Endothelial cell of umbilical vein (primary cell): ENCODE measurements around the gene CHRM3. TPM values are rescaled to one million over a fixed set of nuclear protein-coding genes. Genes with fewer than 3 reads are reported as not detected.

ENCODE experiments used
- BruUV-seq: library from RNA; stranded (reverse); fragments of 400-500 nt; replicated peaks from 2 replicates; lab custom pipeline; 2021; lab: Mats Ljungman, UMichigan
- CTCF ChIA-PET: fragments of 300-600, 350-600 bp; sonication (Branson Sonifier 250); formaldehyde crosslinking; loops from one replicate; lab custom pipeline; 2021; ENCODE audit warnings: antibody characterized with exemption, inconsistent platforms; lab: Charles Lee
- POLR2A ChIA-PET: fragments of 300-600, 350-600 bp; sonication (Branson Sonifier 250); formaldehyde crosslinking; loops from one replicate; lab custom pipeline; 2021; ENCODE audit warnings: antibody characterized with exemption, inconsistent platforms; lab: Charles Lee
- DNase-seq: peaks from one replicate; pipeline ENCODE4 v3.0.0-alpha.2; 2011; ENCODE audit warnings: low read depth, low spot score
- FAIRE-seq: peaks from 2 replicates; lab custom pipeline; 2011; peaks lifted over from hg19 to GRCh38; lab: Jason Lieb, UNC
- H2AFZ ChIP-seq: 2 replicates; pipeline ENCODE4 v1.6.0; 2012; ENCODE audit warnings: low read depth, low read length, control low read depth, inconsistent platforms
- H3K27ac ChIP-seq: 2 replicates; pipeline ENCODE4 v1.5.1; 2011; ENCODE audit warnings: low read depth, mild to moderate bottlenecking, control low read depth, low read length, moderate library complexity; ENCODE audit not compliant: insufficient read depth
- H3K27me3 ChIP-seq, 2 experiments: 2 replicates each; pipeline versions ENCODE4 v1.6.0 to v1.6.1; 2011; ENCODE audit warnings: low read length in 2 of 2, mixed read lengths in 1 of 2; ENCODE audit not compliant: control insufficient read depth in 2 of 2, insufficient read depth in 2 of 2
- H3K36me3 ChIP-seq, 2 experiments: 2 replicates in 1 of 2; 3 replicates in 1 of 2; pipeline ENCODE4 v1.5.1; 2011; ENCODE audit warnings: low read length in 2 of 2, mild to moderate bottlenecking in 1 of 2, moderate library complexity in 1 of 2; ENCODE audit not compliant: control insufficient read depth in 2 of 2, insufficient read depth in 2 of 2; ENCODE audit errors: extremely low read depth in 1 of 2
- H3K4me1 ChIP-seq: 3 replicates; pipeline ENCODE4 v1.5.1; 2011; ENCODE audit warnings: mild to moderate bottlenecking, low read length; ENCODE audit not compliant: control insufficient read depth, insufficient read depth; ENCODE audit errors: extremely low read depth
- H3K4me2 ChIP-seq: 2 replicates; pipeline ENCODE4 v1.6.1; 2011; ENCODE audit warnings: low read length, control low read depth, mixed read lengths; ENCODE audit not compliant: insufficient read depth
- H3K4me3 ChIP-seq, 3 experiments: fragments of 200-600 bp in 1 of 3; sonication (generic), shearing (Covaris generic) in 1 of 3; replicated peaks in 1 of 3; 2 replicates each; pipeline ENCODE4 v1.5.1; 2011 to 2016; ENCODE audit warnings: control low read depth in 3 of 3, low read length in 3 of 3, mild to moderate bottlenecking in 2 of 3, inconsistent platforms in 1 of 3, low read depth in 1 of 3, moderate library complexity in 1 of 3; ENCODE audit not compliant: insufficient read depth in 1 of 3
- H3K79me2 ChIP-seq: 2 replicates; pipeline ENCODE4 v1.6.0; 2012; ENCODE audit warnings: low read length, inconsistent platforms; ENCODE audit not compliant: control insufficient read depth, insufficient read depth
- H3K9ac ChIP-seq: replicated peaks from 2 replicates; pipeline ENCODE3; 2011; ENCODE audit warnings: low read length, control low read depth; ENCODE audit not compliant: insufficient read depth; ENCODE audit errors: extremely low read depth
- H3K9me1 ChIP-seq: replicated peaks from 3 replicates; pipeline ENCODE4 v1.6.0; 2011; ENCODE audit warnings: mild to moderate bottlenecking, low read length; ENCODE audit not compliant: control insufficient read depth, insufficient read depth; ENCODE audit errors: extremely low read depth
- H3K9me3 ChIP-seq: replicated peaks from 2 replicates; pipeline ENCODE4 v1.5.1; 2012; ENCODE audit warnings: low read length, inconsistent platforms; ENCODE audit not compliant: control insufficient read depth, insufficient read depth
- H4K20me1 ChIP-seq: replicated peaks from 2 replicates; pipeline ENCODE3; 2011; ENCODE audit warnings: mild to moderate bottlenecking, low read length; ENCODE audit not compliant: control insufficient read depth, insufficient read depth; ENCODE audit errors: extremely low read depth
- CTCF ChIP-seq, 2 donors: IDR thresholded peaks; 1 replicate in 1 of 2; 2 replicates in 1 of 2; pipeline ENCODE4 v1.5.1; 2011; ENCODE audit warnings: low read length in 2 of 2, mild to moderate bottlenecking in 2 of 2, moderate library complexity in 2 of 2, control low read depth in 1 of 2, inconsistent platforms in 1 of 2, low read depth in 1 of 2; ENCODE audit not compliant: insufficient read depth in 1 of 2; ENCODE audit errors: extremely low read depth in 1 of 2
- EZH2 ChIP-seq: IDR thresholded peaks from 2 replicates; pipeline ENCODE4 v1.6.1; 2012; ENCODE audit warnings: borderline replicate concordance, low read depth, mild to moderate bottlenecking, moderate library complexity, low read length, inconsistent platforms; ENCODE audit not compliant: severe bottlenecking
- FOS ChIP-seq: IDR thresholded peaks from 2 replicates; pipeline ENCODE4 v1.6.1; 2011; ENCODE audit warnings: mild to moderate bottlenecking, low read length, moderate library complexity, borderline replicate concordance; ENCODE audit not compliant: insufficient read depth
- GATA2 ChIP-seq: IDR thresholded peaks from 2 replicates; pipeline ENCODE4 v1.7.0; 2011; ENCODE audit warnings: low read depth, mild to moderate bottlenecking, moderate library complexity, mixed read lengths, low read length; ENCODE audit not compliant: insufficient read length, insufficient read depth
- JUN ChIP-seq: IDR thresholded peaks from 2 replicates; pipeline ENCODE4 v1.6.1; 2011; ENCODE audit warnings: borderline replicate concordance, low read depth; ENCODE audit not compliant: insufficient read length, insufficient read depth
- MAX ChIP-seq: IDR thresholded peaks from 2 replicates; pipeline ENCODE4 v1.6.1; 2011; ENCODE audit not compliant: insufficient read depth, insufficient read length
- MYC ChIP-seq: IDR thresholded peaks from one replicate; pipeline ENCODE4 v1.6.1; 2011; ENCODE audit warnings: mild to moderate bottlenecking, low read depth, low read length
- POLR2A ChIP-seq: IDR thresholded peaks from 2 replicates; pipeline ENCODE4 v1.6.1; 2012; ENCODE audit warnings: low read depth, mild to moderate bottlenecking, control low read depth, low read length
- POLR2AphosphoS5 ChIP-seq: IDR thresholded peaks from 2 replicates; pipeline ENCODE4 v1.6.1; 2012; ENCODE audit warnings: low read depth, mild to moderate bottlenecking, control low read depth, low read length, moderate library complexity; ENCODE audit not compliant: insufficient read depth
- dilution Hi-C: fragments of 300-500 bp; cut with MboI; formaldehyde crosslinking; loops from one replicate; pipeline ENCODE4 v1.15.0; 2019; ENCODE audit warnings: low sequenced_read_pairs; ENCODE audit not compliant: extremely low pct_ligation_motif_present
- intact Hi-C: fragments of 100-400 bp; cut with micrococcal nuclease; formaldehyde crosslinking; loops from one replicate; pipeline ENCODE4 v1.10.0; 2022
- polyA plus RNA-seq, 4 experiments: library from polyadenylated mRNA; depleted of rRNA in 3 of 4; stranded (reverse) in 3 of 4; unstranded in 1 of 4; fragments of >200 nt; gene quantifications; 2 replicates each; pipeline versions ENCODE4 v1.2.1 to v1.2.3, GENCODE V29; 2011 to 2012; ENCODE audit warnings: missing spikeins in 1 of 4
- total RNA-seq: library from RNA; stranded (reverse); gene quantifications from 2 replicates; pipeline ENCODE4 v1.2.3, GENCODE V29; 2021

Gene CHRM3
- total and polyA plus RNA-seq, 2 donors (not counting 3 experiments of a cell fraction or from before 2014, with no cell fraction given), result not detected

DNA sequence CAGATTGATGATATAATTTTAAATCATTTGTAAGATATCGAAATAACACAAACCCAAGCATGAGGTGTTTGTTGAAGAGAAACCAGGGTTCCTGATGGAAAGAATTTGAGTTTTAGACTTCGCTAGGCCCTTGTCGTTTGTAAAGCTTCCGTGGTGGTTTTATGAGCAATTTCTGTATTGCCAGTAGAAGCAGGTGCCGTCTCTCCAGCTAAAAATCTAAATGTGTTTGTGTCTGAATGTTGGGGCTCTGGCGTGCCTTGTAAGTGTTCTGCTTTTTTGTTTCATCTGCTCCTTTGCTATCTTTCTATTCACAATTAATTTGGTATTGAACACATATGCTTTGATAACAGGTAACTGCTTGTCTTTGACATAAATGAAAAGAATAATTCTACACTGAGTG lies 27.5 kb downstream of the CHRM3 start:
- CTCF ChIA-PET, result no interaction called here
- Histone ChIP-seq H3K27ac (no peak overlapping the region), H3K9me1 (no peaks in the 10 kb centered on the region), H3K9me3 (peaks cover 2% of the 10 kb centered on the region), H3K4me3 (no peak overlapping the region), H3K36me3 (no peaks in the 10 kb centered on the region), H2AFZ (no peak overlapping the region), H3K79me2 (no peaks in the 10 kb centered on the region), H3K9ac (no peak overlapping the region), H4K20me1 (no peaks in the 10 kb centered on the region), H3K27me3 (no peaks in the 10 kb centered on the region), H3K4me2 (no peak overlapping the region), H3K4me1 (no peaks in the 10 kb centered on the region)
- no peak for FAIRE-seq
- POLR2A ChIA-PET, result no interaction called here
- intact Hi-C loops (no loop called here), dilution Hi-C loops (no loop called here)
- no TSS peak for BruUV-seq
- TF ChIP-seq GATA2, result no peak
- TF ChIP-seq FOS, result no peak
- TF ChIP-seq CTCF (IDR thresholded peaks at IDR 0.05; ENCODE audit: extremely low read depth in 1 of 2, insufficient read depth in 1 of 2, low read depth in 1 of 2, low read length in 2 of 2), result no peak
- no peak for TF ChIP-seq EZH2
- no peak for TF ChIP-seq POLR2A
- no peak for TF ChIP-seq POLR2AphosphoS5
- no peak for TF ChIP-seq MAX
- no peak for TF ChIP-seq JUN
- TF ChIP-seq MYC, result no peak
- DNase-seq, result no peak
